DND-41 (cell line): ENCODE data around the gene OBSCN.

Experiments
- ATAC-seq: fragments of 200-7000 bp; cut with Tn5 transposase; 3 replicates; pipeline ENCODE4 v1.9.1; 2021; ENCODE audit warnings: low read depth; ENCODE audit not compliant: insufficient read depth
- DNase-seq: peaks from one replicate; pipeline ENCODE4 v3.0.0-alpha.2; 2020
- H2AFZ ChIP-seq: 2 replicates; pipeline ENCODE4 v1.6.0; 2012; ENCODE audit warnings: low read depth, low read length
- H3K27ac ChIP-seq: 2 replicates; pipeline ENCODE4 v1.5.1; 2012; ENCODE audit warnings: low read length, inconsistent platforms
- H3K27me3 ChIP-seq: fragments of 200-600 bp; sonication (generic); 2 replicates; pipeline ENCODE4 v1.6.0; 2012; ENCODE audit warnings: low read length, mild to moderate bottlenecking, inconsistent platforms; ENCODE audit not compliant: insufficient read depth, poor library complexity
- H3K36me3 ChIP-seq: 2 replicates; pipeline ENCODE4 v1.5.1; 2012; ENCODE audit warnings: low read length, inconsistent platforms; ENCODE audit not compliant: insufficient read depth
- H3K4me1 ChIP-seq: 2 replicates; pipeline ENCODE4 v1.5.1; 2012; ENCODE audit warnings: mild to moderate bottlenecking, low read length; ENCODE audit not compliant: insufficient read depth
- H3K4me2 ChIP-seq: 2 replicates; pipeline ENCODE4 v1.6.0; 2012; ENCODE audit warnings: mild to moderate bottlenecking, moderate library complexity, low read length, inconsistent platforms; ENCODE audit not compliant: insufficient read depth
- H3K4me3 ChIP-seq, 2 experiments: fragments of 200-600 bp in 1 of 2; shearing (Covaris generic) in 1 of 2; 2 replicates each; pipeline ENCODE4 v1.5.1; 2012 to 2016; ENCODE audit warnings: inconsistent platforms in 2 of 2, low read length in 2 of 2, mild to moderate bottlenecking in 2 of 2, low read depth in 1 of 2, moderate library complexity in 1 of 2
- H3K79me2 ChIP-seq: 2 replicates; pipeline ENCODE4 v1.6.0; 2012; ENCODE audit warnings: low read length, inconsistent platforms; ENCODE audit not compliant: insufficient read depth
- H3K9ac ChIP-seq: 2 replicates; pipeline ENCODE4 v1.6.0; 2012; ENCODE audit warnings: low read depth, mild to moderate bottlenecking, inconsistent platforms, low read length, moderate library complexity
- H3K9me3 ChIP-seq: 2 replicates; pipeline ENCODE4 v1.5.1; 2012; ENCODE audit warnings: low read length, moderate library complexity, mild to moderate bottlenecking, inconsistent platforms; ENCODE audit not compliant: insufficient read depth, severe bottlenecking
- H4K20me1 ChIP-seq: 2 replicates; pipeline ENCODE4 v1.6.0; 2012; ENCODE audit warnings: low read length; ENCODE audit not compliant: insufficient read depth
- CTCF ChIP-seq: IDR thresholded peaks from 2 replicates; pipeline ENCODE4 v1.5.1; 2012; ENCODE audit warnings: borderline replicate concordance, low read length, moderate library complexity, mild to moderate bottlenecking; ENCODE audit not compliant: poor library complexity, severe bottlenecking; ENCODE audit errors: extremely low read depth
- EZH2 ChIP-seq: IDR thresholded peaks from 3 replicates; pipeline ENCODE4 v1.6.1; 2012; ENCODE audit warnings: borderline replicate concordance, low read depth, mild to moderate bottlenecking, moderate library complexity, low read length, inconsistent platforms; ENCODE audit not compliant: severe bottlenecking

The OBSCN gene

GRCh38 chr1:228321435-228321834, 113.6 kb downstream of the OBSCN start:
- DNase-seq = no peak
- Histone ChIP-seq H2AFZ (no peak overlapping the region), H4K20me1 (no peaks in the 10 kb centered on the region), H3K4me2 (no peak overlapping the region), H3K9me3 (peaks cover 13% of the 10 kb centered on the region), H3K9ac (no peak overlapping the region), H3K4me1 (no peaks in the 10 kb centered on the region), H3K79me2 (no peaks in the 10 kb centered on the region), H3K36me3 (peaks cover 75% of the 10 kb centered on the region), H3K4me3 (no peak overlapping the region), H3K27ac (no peak overlapping the region), H3K27me3 (no peaks in the 10 kb centered on the region)
- TF ChIP-seq CTCF (no peak), EZH2 (no peak)
- no peak for ATAC-seq

- H3K4me3 ChIP-seq = no peak overlapping the region
- H3K36me3 ChIP-seq = peaks cover 75% of the 10 kb centered on the region
- no peaks in the 10 kb centered on the region for H4K20me1 ChIP-seq
- no peaks in the 10 kb centered on the region for H3K4me1 ChIP-seq
- TF ChIP-seq CTCF (no peak), EZH2 (no peak)
- H2AFZ ChIP-seq = no peak overlapping the region
- no peak overlapping the region for H3K9ac ChIP-seq
- H3K79me2 ChIP-seq = no peaks in the 10 kb centered on the region
- ATAC-seq (no peak), DNase-seq (no peak)
- H3K9me3 ChIP-seq = peaks cover 13% of the 10 kb centered on the region
- H3K27me3 ChIP-seq = no peaks in the 10 kb centered on the region
- no peak overlapping the region for H3K4me2 ChIP-seq
- no peak overlapping the region for H3K27ac ChIP-seq
Measured at GRCh38 chr1:228321895-228322294, 114.1 kb downstream of the OBSCN start.

- DNase-seq = no peak
- TF ChIP-seq EZH2 = no peak
- no peak for TF ChIP-seq CTCF
- Histone ChIP-seq H3K9me3 (peaks cover 13% of the 10 kb centered on the region), H3K4me3 (no peak overlapping the region), H3K79me2 (no peaks in the 10 kb centered on the region), H2AFZ (no peak overlapping the region), H3K4me2 (no peak overlapping the region), H3K4me1 (no peaks in the 10 kb centered on the region), H3K36me3 (peaks cover 66% of the 10 kb centered on the region), H3K27me3 (no peaks in the 10 kb centered on the region), H3K27ac (no peak overlapping the region), H4K20me1 (no peaks in the 10 kb centered on the region), H3K9ac (no peak overlapping the region)
- ATAC-seq = no peak
Measured at GRCh38 chr1:228323401-228323800, 115.6 kb downstream of the OBSCN start.

GRCh38 chr1:228325267-228325666, 117.4 kb downstream of the OBSCN start:
- H3K36me3 ChIP-seq = peaks cover 47% of the 10 kb centered on the region
- H2AFZ ChIP-seq = no peak overlapping the region
- no peak overlapping the region for H3K4me3 ChIP-seq
- no peak for TF ChIP-seq EZH2
- no peak for TF ChIP-seq CTCF
- H4K20me1 ChIP-seq = no peaks in the 10 kb centered on the region
- no peak overlapping the region for H3K4me2 ChIP-seq
- no peaks in the 10 kb centered on the region for H3K4me1 ChIP-seq
- no peak overlapping the region for H3K27ac ChIP-seq
- no peak overlapping the region for H3K9ac ChIP-seq
- DNase-seq (no peak), ATAC-seq (no peak)
- H3K79me2 ChIP-seq = no peaks in the 10 kb centered on the region
- no peaks in the 10 kb centered on the region for H3K27me3 ChIP-seq
- peaks cover 13% of the 10 kb centered on the region for H3K9me3 ChIP-seq
